ENCODE data around the gene FERMT3.

The FERMT3 gene

GRCh38 chr11:64222651-64223000 lies 16.1 kb downstream of the FERMT3 start:
- no peak for DNase-seq

GRCh38 chr11:64223001-64223651 lies 16.6 kb downstream of the FERMT3 start:
- peak; percentile 46 for DNase-seq

GRCh38 chr11:64224151-64224890 lies 17.8 kb downstream of the FERMT3 start:
- DNase-seq, result no peak

GRCh38 chr11:64224891-64225607 lies 18.5 kb downstream of the FERMT3 start:
- peak; percentile 24 for DNase-seq

GRCh38 chr11:64225608-64226506 lies 19.3 kb downstream of the FERMT3 start, which contains the start of the genes NUDT22 and TRPT1:
NUDT22 (plus strand) TSS chr11:64226274; CDS start chr11:64226653, 379 bp downstream.
TRPT1 (minus strand) TSS chr11:64226186; CDS start chr11:64225860, 326 bp downstream.
- peak; percentile 95 for DNase-seq

GRCh38 chr11:64226507-64227051 lies 20.1 kb downstream of the FERMT3 start:
- peak; percentile 70 for DNase-seq

GRCh38 chr11:64227405-64227956 lies 21.0 kb downstream of the FERMT3 start:
- DNase-seq, result peak; percentile 20

GRCh38 chr11:64229090-64229743 lies 22.7 kb downstream of the FERMT3 start:
- peak; percentile 19 for DNase-seq

GRCh38 chr11:64229744-64230170 lies 23.2 kb downstream of the FERMT3 start:
- no peak for DNase-seq

- DNase-seq, result peak; percentile 95
These were observed 23.9 kb downstream of the FERMT3 start, which contains the start of gene DNAJC4 for GRCh38 chr11:64230171-64230984. DNAJC4 (plus strand) TSS chr11:64230548; CDS start chr11:64230855, 307 bp downstream.

GRCh38 chr11:64230985-64231365 lies 24.5 kb downstream of the FERMT3 start:
- DNase-seq, result no peak

- DNase-seq, result no peak
These were observed 25.0 kb downstream of the FERMT3 start for GRCh38 chr11:64231546-64231945.

- DNase-seq, result no peak
These were observed 25.9 kb downstream of the FERMT3 start for GRCh38 chr11:64232182-64232966.

GRCh38 chr11:64232967-64233315 lies 26.4 kb downstream of the FERMT3 start:
- DNase-seq, result no peak

- DNase-seq, result peak; percentile 83
These were observed 27.5 kb downstream of the FERMT3 start, which contains the start of gene VEGFB for GRCh38 chr11:64233913-64234586. VEGFB (plus strand) TSS chr11:64234584; CDS start chr11:64234834, 250 bp downstream.

GRCh38 chr11:64234647-64235379 lies 28.3 kb downstream of the FERMT3 start:
- DNase-seq, result no peak

GRCh38 chr11:64235437-64236161 lies 29.1 kb downstream of the FERMT3 start:
- DNase-seq, result no peak

Data from femur (tissue), 1 donor.